Renal pelvis (tissue), 12 donors: ENCODE data around the gene SMAP2. TPM values are rescaled to one million over a fixed set of nuclear protein-coding genes. Genes with fewer than 3 reads are reported as not detected.
"Not testable (repeated sequence)": the region's sequence is repeated elsewhere in the genome, so short reads cannot be mapped to it uniquely, and the experiment has no call there.

Experiments used
- DNase-seq: peaks from one replicate; pipeline ENCODE4 v3.0.0-alpha.2; 2013
- long read RNA-seq, 16 experiments: transcript quantifications; one replicate each; lab custom pipeline, GENCODE V29; 2026
- polyA plus RNA-seq, 3 donors: library from polyadenylated mRNA; unstranded; fragments of 120-200 nt; gene quantifications; one replicate each; pipeline ENCODE4 v1.2.1, GENCODE V29; 2013; ENCODE audit not compliant: insufficient read length in 3 of 3

SMAP2 gene
- polyA plus RNA-seq = 10 to 100 TPM; 22.8 to 25.2 (median 24.9) TPM
- long read RNA-seq, donor 1, partial matches to known transcripts = 0 of 1 reads
- long read RNA-seq, donor 1, other reads (novel, unspliced or antisense) = 0 of 1 reads
- long read RNA-seq, donor 2, partial matches to known transcripts = 0 of 2 reads
- long read RNA-seq, donor 2, other reads (novel, unspliced or antisense) = 0 of 2 reads
- long read RNA-seq, donor 3 = 0 reads
- long read RNA-seq, donor 4, partial matches to known transcripts = 6 of 8 reads
- long read RNA-seq, donor 4, other reads (novel, unspliced or antisense) = 0 of 8 reads
- long read RNA-seq, donor 5, partial matches to known transcripts = 0 of 2 reads
- long read RNA-seq, donor 5, other reads (novel, unspliced or antisense) = 0 of 2 reads
- long read RNA-seq, donor 6, partial matches to known transcripts = 0 of 1 reads
- long read RNA-seq, donor 6, other reads (novel, unspliced or antisense) = 0 of 1 reads
- long read RNA-seq, donor 7, partial matches to known transcripts = 5 of 7 reads
- long read RNA-seq, donor 7, other reads (novel, unspliced or antisense) = 0 of 7 reads
- long read RNA-seq, donor 8, partial matches to known transcripts = 0 of 3 reads
- long read RNA-seq, donor 8, other reads (novel, unspliced or antisense) = 0 of 3 reads
- long read RNA-seq, donor 9, partial matches to known transcripts = 0 of 5 reads
- long read RNA-seq, donor 9, other reads (novel, unspliced or antisense) = 0 of 5 reads
- long read RNA-seq, donor 10, partial matches to known transcripts = 0 of 2 reads
- long read RNA-seq, donor 10, other reads (novel, unspliced or antisense) = 0 of 2 reads
- long read RNA-seq, donor 11 = 0 reads
- long read RNA-seq, donor 12, partial matches to known transcripts = 12 of 15 reads
- long read RNA-seq, donor 12, other reads (novel, unspliced or antisense) = 0 of 15 reads
- long read RNA-seq, donor 13, partial matches to known transcripts = 0 of 1 reads
- long read RNA-seq, donor 13, other reads (novel, unspliced or antisense) = 0 of 1 reads
- long read RNA-seq, donor 14 = 0 reads
- long read RNA-seq, donor 15, transcript SMAP2-202 (10 exons, 2,939 nt) = major isoform, 5 of 33 reads
- long read RNA-seq, donor 15, partial matches to known transcripts = 27 of 33 reads
- long read RNA-seq, donor 15, other reads (novel, unspliced or antisense) = 0 of 33 reads
- long read RNA-seq, donor 16, partial matches to known transcripts = 0 of 4 reads
- long read RNA-seq, donor 16, other reads (novel, unspliced or antisense) = 0 of 4 reads

DNA sequence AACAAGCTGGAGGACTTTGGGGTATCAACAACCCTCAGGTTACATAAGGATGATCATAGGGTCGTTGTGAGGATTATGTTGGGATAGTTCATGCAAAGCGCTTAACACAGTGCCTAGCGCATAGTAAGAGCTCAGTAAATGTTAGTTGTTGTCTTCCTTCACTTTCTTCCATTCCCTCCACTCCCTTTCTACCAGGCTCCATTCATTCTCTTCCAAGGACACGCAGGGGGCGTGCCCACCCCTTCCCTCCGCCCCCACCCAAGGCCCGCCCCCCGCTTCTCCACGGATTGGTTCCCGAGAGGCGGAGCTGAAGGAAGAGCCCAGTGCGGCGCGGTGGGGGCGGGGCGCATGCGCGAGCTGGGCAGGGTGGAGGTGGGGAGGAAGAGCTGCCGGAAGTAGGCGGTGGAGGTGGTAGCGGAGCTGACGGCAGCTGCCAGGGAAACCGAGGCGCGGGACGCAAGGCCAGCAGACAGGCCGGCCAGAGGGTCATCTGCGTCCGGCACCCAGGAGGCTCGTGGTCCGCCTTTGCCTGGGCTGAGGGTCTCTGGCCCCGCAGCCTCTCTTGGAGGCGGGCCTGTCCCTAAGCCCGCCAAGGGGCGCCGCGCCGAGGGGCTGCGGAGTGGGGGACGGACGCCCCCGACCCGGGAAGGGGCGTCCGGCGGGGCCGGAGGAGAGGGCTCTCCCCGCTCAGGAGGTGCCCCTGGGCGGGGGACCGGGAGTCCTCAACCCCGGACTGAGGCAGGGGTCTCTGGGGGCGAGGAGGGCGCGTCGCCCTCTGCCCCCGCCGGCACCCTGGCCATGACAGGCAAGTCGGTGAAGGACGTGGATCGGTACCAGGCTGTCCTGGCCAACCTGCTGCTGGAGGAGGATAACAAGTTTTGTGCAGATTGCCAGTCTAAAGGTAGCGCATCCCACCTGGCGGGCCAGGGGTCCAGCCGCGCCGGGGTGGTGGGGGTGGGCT, at the start of gene SMAP2:
TSS of gene SMAP2 (plus strand) at position 405 of the 961 bp plus-strand sequence. CDS start at position 799, 394 bp downstream.
- peak; percentile 96 for DNase-seq

DNA sequence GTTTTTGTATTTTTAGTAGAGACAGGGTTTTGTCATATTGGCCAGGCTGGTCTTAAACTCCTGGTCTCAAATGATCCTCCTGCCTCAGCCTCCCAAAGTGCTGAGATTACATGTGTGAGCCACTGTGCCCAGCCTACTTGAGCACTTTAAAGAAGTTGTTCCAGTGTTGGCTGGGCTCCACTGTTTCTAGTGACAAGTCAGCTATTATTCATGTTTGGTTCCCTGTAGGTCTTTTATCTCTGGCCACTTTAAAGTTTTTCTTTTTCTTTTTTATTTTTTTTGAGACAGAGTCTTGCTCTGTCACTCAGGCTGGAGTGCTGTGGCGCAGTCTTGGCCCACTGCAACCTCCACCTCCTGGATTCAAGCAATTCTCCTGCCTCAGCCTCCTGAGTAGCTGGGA, 42.1 kb upstream of the SMAP2 start:
- DNase-seq = not testable (repeated sequence)

DNA sequence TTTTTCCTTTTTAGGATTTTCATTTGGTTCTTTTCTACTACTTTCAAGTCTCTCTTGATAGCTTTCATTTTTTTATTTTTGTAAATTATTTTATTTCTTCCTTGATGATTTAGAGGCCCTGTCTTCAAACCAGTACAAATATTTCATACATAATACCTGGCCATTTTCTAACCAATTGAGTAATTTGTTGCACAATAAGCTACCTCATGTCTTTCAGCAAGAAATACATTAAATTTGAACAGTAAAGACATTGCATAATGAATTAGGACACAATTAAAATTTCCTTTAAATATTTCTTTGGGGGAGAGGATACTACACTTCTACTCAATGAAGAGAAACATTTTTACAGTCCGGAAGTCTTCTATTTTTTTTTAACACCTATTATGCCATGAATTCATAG, 40.8 kb upstream of the SMAP2 start:
- DNase-seq = no peak

DNA sequence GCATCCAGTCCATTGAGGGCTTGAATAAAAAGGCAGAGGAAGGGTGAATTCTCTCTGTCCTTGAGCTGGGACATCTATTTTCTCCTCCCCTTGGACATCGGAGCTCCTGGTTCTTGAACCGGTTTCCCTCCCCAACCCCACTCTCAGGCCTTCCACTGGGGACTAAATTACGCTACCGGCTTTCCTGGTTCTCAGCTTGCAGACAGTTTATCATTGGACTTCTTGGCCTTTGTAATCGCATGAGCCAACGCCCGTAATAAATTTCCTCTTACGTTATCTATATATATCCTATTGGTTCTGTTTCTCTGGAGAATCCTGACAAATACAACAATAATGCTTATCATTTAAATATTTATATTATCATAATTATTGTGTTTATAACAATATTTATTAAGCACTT, 36.1 kb upstream of the SMAP2 start:
- DNase-seq = no peak

DNA sequence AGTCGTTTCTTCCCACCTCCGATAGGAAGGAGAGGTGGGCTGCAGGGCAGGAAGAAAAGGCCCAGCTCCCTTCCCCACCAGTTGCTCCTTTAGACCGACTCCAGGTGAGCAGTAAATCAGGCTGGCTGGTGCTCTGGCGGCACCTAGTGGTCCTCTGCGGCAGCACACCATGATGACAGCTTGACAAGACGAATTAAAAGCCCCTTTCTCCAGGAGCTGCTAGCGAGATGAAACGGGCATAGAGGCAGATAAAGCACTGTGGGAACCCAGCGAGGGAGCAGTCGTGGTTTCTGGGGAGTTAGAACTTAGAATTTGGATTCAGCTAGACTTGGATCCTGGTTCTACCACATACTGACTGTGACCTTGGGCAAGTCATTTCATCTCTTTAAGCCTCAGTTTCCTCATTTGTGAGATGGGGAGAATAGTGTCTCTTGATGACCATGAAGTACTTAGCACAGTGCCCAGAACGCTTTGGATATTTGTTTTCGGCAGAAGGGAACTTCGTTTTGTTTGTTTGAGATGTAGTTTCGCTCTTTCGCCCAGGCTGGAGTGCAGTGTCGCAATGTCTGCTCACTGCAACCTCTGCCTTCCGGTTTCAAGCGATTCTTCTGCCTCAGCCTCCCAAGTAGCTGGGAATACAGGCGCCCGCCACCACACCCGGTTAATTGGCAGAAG, 34.6 kb upstream of the SMAP2 start:
- peak; percentile 85 for DNase-seq

DNA sequence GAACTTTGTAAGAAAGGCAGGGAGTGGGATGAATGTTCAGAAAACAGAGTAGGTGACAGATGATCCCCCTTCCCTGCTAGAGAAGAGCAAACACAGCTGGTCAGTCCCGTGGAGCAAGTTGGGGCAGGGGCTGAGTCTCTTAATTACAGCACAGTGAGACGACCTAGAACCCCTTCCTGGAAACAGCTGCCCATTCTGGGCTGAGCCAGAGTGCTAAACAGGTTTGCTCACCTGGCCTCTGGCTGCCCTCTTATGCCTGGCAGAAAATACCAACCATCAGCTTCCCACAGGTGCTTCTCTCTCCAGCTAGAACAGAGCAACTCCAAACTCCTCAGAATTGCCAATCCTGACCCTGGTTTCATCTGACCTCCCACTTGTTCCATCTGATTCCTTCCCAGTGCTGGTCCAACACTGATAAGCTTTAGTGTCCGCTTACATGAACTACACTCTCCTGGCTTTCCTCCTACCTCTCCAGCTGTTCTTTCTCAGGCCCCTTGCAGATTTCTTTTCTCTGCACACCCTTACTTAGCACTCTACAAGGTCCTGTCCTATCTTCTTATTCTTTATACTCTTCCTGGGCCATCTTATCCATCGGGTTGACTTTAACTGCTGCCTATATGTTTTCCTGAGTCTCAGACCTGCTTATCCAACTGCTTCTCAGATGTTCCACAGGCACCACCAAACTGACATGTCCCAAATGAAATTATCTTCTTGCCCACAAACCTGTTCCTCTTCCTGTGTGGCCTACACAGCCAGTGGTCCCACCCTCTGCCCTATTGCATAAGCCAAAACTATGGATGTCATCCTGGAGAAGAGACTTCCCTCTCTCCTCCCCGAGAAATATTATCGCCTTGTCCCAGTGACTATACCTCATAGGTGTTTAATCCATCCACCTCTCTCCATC, 33.9 kb upstream of the SMAP2 start:
- DNase-seq = no peak

DNA sequence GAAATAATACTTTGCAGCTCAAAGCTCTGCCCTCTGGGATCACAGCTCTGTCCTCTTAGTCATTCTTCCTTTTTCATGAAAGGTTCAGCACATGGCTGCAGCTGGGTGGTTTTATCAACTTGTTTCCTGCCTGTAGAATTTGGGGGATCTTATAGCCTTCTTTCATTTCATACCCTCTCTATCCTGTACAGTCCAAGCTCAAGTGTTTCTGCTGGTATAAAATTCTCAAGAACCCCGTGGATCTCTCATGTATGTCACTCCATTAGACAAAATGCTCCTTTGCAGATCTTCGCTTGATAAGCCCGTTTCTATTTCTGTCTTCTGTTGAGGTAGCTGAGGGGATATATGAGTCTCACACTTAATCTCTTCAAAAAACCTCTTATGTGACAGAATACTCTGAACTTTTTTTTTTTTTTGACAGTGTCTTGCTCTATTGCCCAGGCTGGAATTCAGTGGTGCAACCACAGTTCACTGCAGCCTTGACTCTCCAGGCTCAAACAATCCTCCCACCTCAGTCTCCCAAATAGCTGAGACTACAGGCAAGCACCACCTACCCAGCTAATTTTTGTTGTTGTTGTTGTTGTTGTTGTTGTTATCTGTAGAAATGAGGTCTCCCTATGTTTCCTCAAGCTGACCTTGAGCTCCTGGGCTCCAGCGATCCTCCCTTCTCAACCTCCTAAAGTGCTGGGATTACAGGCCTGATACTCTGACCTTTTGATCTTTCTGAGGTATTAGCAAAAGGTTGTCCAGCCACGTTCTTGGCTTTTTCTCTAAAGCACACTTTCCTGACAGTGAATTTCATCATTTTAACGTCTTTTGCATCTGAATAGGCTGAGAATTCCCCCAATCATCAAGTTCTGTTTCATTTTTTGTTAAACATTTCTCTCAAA, 31.8 kb upstream of the SMAP2 start:
- no peak for DNase-seq

DNA sequence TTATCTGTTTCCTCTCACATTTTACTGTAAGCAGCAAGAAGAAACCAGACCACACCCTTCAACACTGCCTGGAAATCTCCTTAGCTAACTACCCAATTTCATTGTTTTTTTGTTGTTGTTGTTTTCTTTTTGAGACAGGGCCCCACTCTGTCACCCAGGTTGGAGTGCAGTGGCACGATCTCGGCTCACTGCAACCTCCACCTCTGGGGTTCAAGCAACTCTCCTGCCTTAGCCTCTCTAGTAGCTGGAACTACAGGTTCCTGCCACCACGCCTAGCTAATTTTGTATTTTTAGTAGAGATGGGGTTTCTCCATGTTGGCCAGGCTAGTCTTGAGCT, 31.2 kb upstream of the SMAP2 start:
- not testable (repeated sequence) for DNase-seq

DNA sequence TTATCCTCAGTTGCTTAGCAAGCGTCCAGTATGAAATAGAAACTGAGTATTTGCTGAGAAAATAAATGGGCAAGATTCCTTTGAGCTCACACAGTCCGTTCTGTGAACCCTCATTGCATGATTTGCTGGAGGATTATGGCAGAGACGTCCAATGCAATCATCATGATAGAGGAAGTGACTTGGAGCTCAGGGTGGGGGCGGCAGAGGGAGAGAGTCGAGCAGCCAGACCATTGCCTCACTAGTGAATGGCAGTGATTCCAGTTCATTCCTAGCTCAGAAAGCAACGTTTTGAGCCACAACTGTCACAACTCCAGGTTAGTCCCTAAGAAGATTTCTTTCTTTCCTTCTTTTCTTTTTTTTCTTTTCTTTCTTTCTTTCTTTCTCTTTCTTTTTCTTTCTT, 28.9 kb upstream of the SMAP2 start:
- no peak for DNase-seq

DNA sequence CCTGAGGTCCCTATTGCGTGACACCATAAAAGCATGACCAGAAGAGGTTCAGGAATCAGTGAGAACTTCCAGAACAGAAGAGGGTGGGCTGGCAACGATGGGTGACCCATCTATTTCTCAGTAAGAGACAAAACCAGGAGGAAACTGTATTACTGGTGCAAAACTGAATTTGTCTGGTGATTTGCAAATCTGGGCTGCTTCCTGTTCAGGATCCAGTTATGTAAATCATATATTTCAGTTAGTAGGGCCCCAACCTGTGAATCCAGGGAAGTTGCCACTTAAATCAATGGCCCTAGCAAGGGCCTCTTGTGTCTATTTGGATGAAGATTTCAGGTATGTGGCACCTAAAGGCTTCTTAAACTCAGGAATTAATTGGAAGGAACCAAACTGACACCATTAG, 23.1 kb upstream of the SMAP2 start:
- DNase-seq = no peak

DNA sequence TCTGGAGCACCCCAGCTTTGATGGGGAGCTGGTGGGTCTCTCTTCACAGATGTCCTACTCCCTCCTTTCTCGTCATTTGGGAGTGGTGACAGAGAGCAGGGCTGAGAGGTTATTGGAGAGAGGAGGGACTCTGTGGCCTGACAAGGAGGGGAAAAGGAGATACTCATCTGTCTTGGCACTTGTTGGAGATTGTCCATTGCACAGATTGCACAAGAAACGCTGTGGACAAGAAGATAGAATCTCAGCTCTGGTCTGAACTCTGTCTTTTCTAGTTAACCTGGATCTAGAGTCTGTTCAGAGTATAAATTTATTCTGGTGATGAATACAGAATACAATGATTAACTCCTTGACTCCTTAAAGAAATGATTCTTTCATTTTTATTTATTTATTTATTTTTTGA, 22.4 kb upstream of the SMAP2 start:
- no peak for DNase-seq

DNA sequence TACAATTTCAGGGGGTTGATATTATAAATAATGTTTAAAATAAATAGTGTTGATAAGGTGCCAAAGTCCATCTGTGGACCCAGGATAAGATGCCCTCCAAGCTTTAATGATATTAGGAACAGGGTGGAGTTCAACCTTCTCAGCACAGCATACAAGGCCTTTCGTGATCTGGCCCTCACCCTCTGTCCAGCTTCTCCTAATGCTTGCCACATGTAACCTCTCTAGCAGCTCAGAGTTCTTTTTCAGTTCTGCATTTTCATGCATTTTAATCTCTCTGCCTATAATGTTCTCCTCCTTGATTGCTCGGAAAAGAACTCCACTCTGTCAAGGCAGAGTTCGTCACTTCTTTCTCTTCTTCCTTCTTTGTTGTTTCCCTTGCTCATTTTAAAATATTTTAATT, 21.4 kb upstream of the SMAP2 start:
- DNase-seq = no peak

DNA sequence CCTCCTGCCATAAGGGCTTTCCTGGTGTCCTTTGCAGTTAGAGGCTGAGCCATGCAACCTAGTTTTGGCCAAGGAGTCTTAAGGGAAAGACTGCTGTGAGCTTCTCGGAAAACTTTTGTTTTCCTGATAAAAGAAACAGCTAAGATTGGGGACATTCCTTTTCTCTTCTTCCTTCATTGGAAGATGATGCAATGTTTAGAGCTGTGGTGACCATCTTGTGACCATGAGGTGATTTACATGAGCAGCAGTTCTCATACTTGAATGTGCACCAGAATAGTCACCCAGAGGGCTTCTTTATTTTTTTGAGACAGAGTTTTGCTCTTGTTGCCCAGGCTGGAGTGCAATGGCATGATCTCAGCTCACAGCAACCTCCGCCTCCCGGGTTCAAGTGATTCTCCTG, 20.4 kb upstream of the SMAP2 start:
- DNase-seq = no peak

DNA sequence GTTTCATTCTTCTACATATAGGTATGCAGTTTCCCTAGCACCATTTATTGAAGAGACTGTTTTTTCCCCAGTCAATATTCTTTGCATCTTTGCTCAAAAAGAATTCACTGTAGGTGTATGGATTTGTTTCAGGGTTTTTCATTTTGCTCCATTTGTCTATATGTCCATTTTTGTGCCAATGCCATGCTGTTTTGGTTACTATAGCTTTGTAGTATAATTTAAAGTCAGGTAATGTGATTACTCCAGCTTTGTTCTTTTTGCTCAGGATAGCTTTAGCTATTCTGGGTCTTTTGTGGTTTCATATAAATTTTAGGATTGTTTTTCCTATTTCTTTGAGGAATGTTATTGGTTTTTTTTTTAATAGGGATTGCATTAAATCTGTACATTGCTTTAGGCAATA, 15.9 kb upstream of the SMAP2 start:
- no peak for DNase-seq

DNA sequence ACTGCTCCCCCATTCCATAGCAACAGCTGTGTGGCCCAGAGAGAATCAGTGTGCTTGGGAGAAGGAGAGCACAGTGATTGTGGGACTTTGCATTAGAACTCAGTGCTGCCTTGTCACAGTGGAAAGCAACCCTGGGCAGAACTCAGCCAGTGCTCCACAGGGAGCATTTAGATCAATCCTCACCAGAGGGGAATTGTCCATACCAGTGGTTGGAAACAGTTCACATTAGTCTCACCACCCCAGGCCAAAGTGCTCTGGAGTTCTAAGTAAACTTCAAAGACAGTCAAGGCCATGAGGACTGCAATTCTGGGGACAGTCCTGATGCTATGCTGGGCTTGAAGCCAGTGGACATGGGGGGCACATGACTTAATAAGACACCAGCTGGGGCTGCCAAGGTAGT, 12.9 kb upstream of the SMAP2 start:
- no peak for DNase-seq

DNA sequence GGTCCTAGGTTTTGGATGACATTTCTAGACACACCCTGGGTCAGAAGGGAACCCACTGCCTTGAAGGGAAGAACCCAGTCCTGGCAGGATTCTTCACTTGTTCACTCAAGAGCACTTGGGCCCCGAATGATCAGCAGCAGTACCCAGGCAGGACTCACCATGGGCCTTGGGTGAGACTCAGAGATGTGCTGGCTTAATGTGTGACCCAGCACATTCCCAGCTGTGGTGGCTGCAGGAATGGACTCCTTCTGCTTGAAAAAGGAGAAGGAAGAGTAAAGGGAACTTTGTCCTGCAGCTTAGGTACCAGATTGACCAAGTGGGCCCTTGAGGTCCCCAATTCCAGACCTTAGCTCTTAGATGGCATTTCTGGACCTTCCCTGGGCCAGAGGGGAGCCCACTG, 12.3 kb upstream of the SMAP2 start:
- DNase-seq = no peak

DNA sequence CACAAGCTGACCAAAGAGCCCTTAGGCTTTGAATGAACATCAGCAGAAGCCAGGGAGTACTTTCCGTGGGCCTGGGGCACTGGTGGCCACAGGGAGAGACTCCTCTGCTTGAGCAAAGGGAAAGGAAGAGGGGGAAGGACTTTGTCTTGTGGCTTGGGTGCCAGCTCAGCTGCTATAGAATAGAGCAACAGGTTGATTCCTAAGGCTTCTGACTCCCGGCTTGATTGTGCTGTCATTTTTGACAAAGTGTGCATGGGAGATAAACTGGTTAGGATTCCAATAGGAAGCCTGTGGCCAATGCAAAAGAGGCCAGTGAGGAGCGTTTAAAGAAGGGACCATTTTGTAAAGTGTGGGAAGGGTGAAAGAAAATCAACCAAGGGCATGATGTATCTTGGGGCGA, 11.9 kb upstream of the SMAP2 start:
- DNase-seq = no peak

DNA sequence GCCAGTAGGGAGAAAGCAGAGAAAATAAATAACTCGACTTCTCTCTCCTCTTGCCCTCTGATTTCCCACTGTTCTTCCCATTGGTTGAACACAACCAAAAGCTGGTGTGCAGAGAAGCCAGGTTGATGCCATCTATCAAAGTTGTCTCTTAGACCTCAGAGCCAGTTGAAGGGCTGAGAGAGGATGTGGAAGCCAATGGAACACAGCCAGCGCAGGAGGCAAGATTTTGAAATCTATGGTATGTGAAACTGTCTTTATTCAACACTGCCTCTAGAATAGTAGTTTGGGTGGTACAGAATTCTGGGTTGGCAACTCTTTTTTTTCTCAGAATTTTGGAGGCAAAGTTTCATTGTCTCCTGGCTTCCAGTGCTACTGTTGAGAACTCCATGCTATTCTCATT, 11.3 kb upstream of the SMAP2 start:
- DNase-seq = no peak
